Right lobe of liver (tissue), 6 donors: ENCODE measurements around the gene UBTD2. TPM values are rescaled to one million over a fixed set of nuclear protein-coding genes. Genes with fewer than 3 reads are reported as not detected.

Source experiments
- ATAC-seq, 4 donors: fragments of 200-7000 bp; cut with Tn5 transposase; one replicate each; pipeline ENCODE4 v1.9.1; 2020; ENCODE audit warnings: mild to moderate bottlenecking in 4 of 4, moderate library complexity in 4 of 4
- DNase-seq, 3 donors: peaks; one replicate each; pipeline ENCODE4 v3.0.0-alpha.2; 2020
- H3K27ac ChIP-seq, 3 donors: fragments of 200-600 bp; one replicate each; pipeline ENCODE4 v1.8.0; 2022
- H3K27me3 ChIP-seq, 2 donors: fragments of 200-600 bp; one replicate each; pipeline ENCODE4 v1.8.0; 2022
- H3K36me3 ChIP-seq, 4 donors: fragments of 200-600 bp; sonication (generic) in 1 of 4; one replicate each; pipeline versions ENCODE4 v1.5.1 to v1.8.0; 2017 to 2022; ENCODE audit warnings: control low read depth in 1 of 4
- H3K4me1 ChIP-seq, 4 donors: fragments of 200-600 bp; sonication (generic) in 1 of 4; one replicate each; pipeline versions ENCODE4 v1.5.1 to v1.8.0; 2017 to 2022; ENCODE audit warnings: control low read depth in 1 of 4
- H3K4me3 ChIP-seq, 3 donors: fragments of 200-600 bp; one replicate each; pipeline ENCODE4 v1.8.0; 2022
- H3K9me3 ChIP-seq, 4 donors: fragments of 200-600 bp; sonication (generic) in 1 of 4; one replicate each; pipeline versions ENCODE4 v1.5.1 to v1.8.0; 2017 to 2022; ENCODE audit warnings: control low read depth in 1 of 4
- POLR2A ChIP-seq: fragments of 450-650 bp; IDR thresholded peaks from one replicate; pipeline ENCODE4 v1.6.1; 2017; ENCODE audit warnings: antibody characterized with exemption, mild to moderate bottlenecking
- WGBS: methylation state at CpG from one replicate; pipeline ENCODE4 v1.1.6; 2018; ENCODE audit warnings: low coverage, low lambda C conversion rate; ENCODE audit not compliant: insufficient coverage; ENCODE audit errors: missing lambda C conversion rate; 5-methylcytosine and 5-hydroxymethylcytosine counted together
- intact Hi-C, 2 donors: fragments of 100-400 bp; cut with DNase I; formaldehyde crosslinking; loops; one replicate each; pipeline versions ENCODE4 v1.11.2 to v1.14.1; 2022
- total RNA-seq, 6 experiments: library from RNA; depleted of rRNA in 2 of 6; stranded (reverse); fragments of >200 nt in 2 of 6; fragmentation: NEBNext Ultra II Directional in 3 of 6; extraction: Animal tissue kit (Norgen Biotek cat#: 25700) in 3 of 6; gene quantifications; one replicate each; pipeline versions ENCODE4 v1.1.0 to v1.2.4, GENCODE V29; 2016 to 2023
- TF ChIP-seq, protein P1 (sequence below), 4 donors: fragments of 200-600 bp in 3 of 4; fragments of 450-650 bp in 1 of 4; IDR thresholded peaks; one replicate each; pipeline versions ENCODE4 v1.5.1 to v1.8.0; 2016 to 2022; ENCODE audit warnings: antibody characterized with exemption in 4 of 4, mild to moderate bottlenecking in 2 of 4
- donor health status: DM: no; HTN: yes; CAD: no.
- donor health status: DM: no; HTN: no; CAD: no.
- donor health status: DM: no; HTN: no; CAD: no.
- donor health status: DM: no; HTN: yes; CAD: no.
- donor health status: DM: no; HTN: yes; CAD: no.

UBTD2 gene
- total RNA-seq, 6 experiments from 2014 or later = 6.7 to 11.7 (median 9.2) TPM

DNA sequence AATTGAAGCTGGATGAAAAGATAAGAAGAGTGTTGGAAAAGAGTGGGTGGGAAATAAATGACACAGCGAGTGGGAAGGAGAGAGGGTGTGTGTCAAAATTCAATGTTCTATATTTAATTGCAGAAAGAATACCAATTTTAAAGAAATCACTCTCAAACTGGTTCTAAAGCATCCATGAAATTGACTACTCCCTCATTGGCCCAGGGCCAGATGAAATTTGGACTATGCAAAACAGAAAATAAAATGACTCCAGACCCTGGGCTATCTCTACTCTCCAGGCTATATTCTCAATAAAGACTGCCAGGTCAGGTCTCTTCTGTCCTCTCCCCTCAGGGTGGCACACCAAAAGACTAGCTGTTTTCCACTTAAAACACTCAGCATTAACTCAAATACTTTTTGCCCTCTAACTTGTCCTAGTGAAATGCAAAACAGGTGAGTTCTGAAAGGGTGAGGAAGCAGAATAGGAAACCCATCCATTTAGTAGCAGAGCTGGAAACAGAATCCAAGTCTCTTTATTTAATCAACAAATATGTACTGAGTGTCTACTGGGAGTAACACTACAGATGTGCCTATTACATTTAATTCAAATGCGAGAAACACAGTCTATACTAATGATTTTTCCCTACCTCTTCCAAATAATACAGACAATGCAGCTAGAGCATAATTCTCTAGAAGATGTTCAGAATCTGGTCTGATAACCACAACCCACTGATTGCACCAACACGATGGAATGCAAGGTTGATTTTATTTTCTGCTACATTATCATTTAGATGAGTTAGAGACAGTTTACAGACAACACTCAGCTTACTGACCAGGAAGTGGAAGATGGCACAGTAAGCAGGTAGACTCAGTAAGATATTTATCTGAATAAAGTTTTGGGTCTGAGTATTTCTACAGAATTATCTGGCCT, 47.5 kb downstream of the UBTD2 start:
- H3K27me3 ChIP-seq = no peaks in the 10 kb centered on the region
- intact Hi-C loops = no loop called here
- H3K27ac ChIP-seq = no peak overlapping the region
- WGBS = 60% methylated on average over 3 of the region's 3 CpGs
- H3K4me1 ChIP-seq = peaks cover 0 to 19% (median 10%) of the 10 kb centered on the region in 4 donors
- no peaks in the 10 kb centered on the region for H3K9me3 ChIP-seq
- DNase-seq (no peak), ATAC-seq (peak; percentile 57 to 78 (median 60))
- peaks cover 0 to 9% (median 0%) of the 10 kb centered on the region in 4 donors for H3K36me3 ChIP-seq
- TF ChIP-seq, protein P1, sequence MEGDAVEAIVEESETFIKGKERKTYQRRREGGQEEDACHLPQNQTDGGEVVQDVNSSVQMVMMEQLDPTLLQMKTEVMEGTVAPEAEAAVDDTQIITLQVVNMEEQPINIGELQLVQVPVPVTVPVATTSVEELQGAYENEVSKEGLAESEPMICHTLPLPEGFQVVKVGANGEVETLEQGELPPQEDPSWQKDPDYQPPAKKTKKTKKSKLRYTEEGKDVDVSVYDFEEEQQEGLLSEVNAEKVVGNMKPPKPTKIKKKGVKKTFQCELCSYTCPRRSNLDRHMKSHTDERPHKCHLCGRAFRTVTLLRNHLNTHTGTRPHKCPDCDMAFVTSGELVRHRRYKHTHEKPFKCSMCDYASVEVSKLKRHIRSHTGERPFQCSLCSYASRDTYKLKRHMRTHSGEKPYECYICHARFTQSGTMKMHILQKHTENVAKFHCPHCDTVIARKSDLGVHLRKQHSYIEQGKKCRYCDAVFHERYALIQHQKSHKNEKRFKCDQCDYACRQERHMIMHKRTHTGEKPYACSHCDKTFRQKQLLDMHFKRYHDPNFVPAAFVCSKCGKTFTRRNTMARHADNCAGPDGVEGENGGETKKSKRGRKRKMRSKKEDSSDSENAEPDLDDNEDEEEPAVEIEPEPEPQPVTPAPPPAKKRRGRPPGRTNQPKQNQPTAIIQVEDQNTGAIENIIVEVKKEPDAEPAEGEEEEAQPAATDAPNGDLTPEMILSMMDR (IDR thresholded peaks at IDR 0.05) = no peak
- no peak for TF ChIP-seq POLR2A
- H3K4me3 ChIP-seq = no peak overlapping the region

DNA sequence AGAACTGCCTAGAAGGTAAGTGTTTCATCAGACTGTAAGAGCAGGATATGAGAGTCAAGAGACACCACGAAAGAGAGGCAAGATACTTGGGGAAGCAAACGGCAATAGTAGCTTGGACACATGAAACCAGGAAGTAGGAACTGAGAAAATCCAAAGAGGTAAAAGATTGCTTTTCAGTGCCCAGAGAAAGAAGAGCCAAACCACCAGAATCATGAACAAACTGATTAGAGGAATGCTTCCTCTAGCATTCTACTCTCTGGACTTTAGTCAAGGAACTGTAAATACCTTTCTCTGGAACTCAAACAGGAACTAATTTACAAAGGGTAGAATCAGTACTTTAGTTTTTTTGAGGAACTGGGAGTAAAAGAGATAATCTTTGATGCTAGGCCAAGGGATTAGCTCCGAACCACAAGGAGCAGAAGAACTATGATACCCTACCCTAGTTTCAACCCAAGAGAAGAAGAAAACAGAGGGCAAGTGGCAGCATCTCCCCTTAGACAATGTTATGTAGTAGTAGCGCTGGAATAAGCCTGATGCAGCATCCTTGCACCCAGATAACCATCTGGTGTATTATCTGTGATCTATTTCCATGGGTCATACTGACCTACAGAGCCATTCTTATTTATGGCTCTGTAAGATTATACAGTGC, 48.3 kb downstream of the UBTD2 start:
- 22% methylated on average over 4 of the region's 4 CpGs for WGBS
- no peak for DNase-seq
- no peak overlapping the region for H3K27ac ChIP-seq

DNA sequence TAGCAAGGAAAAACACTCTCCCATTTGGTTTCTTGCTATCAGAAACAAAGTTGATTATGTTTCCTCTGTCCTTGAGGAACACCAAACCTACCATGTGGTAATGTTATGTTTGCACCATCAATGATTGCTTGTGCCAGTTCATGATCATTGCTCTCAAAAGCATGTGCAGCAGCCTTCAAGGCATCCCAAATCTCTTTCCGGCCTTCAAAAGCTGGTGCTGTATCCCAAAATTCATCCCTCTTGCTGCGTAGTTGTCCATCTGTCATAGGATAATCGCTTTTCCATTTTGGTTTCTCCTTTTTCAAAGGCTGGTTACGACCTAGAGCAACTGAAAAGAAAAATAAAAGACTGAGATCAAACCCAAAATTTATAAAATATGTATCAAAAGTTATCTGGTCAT, 49.5 kb downstream of the UBTD2 start:
- Histone ChIP-seq H3K4me1 (peaks cover 0 to 19% (median 10%) of the 10 kb centered on the region in 4 donors), H3K9me3 (no peaks in the 10 kb centered on the region), H3K4me3 (no peak overlapping the region), H3K27ac (no peak overlapping the region), H3K27me3 (no peaks in the 10 kb centered on the region), H3K36me3 (peaks cover 0 to 9% (median 0%) of the 10 kb centered on the region in 4 donors)
- intact Hi-C loops = no loop called here
- DNase-seq (no peak), ATAC-seq (no peak)
- TF ChIP-seq POLR2A = no peak
- TF ChIP-seq, protein P1 (IDR thresholded peaks at IDR 0.05) = no peak
- 95% methylated on average over 4 of the region's 4 CpGs for WGBS

More for the DNA sequence above, 48.3 kb downstream of the UBTD2 start:
- peaks cover 0 to 9% (median 0%) of the 10 kb centered on the region in 4 donors for H3K36me3 ChIP-seq
- peaks cover 0 to 19% (median 10%) of the 10 kb centered on the region in 4 donors for H3K4me1 ChIP-seq
- TF ChIP-seq POLR2A = no peak
- TF ChIP-seq, protein P1 (IDR thresholded peaks at IDR 0.05) = no peak
- H3K4me3 ChIP-seq = no peak overlapping the region
- peak; percentile 35 to 82 (median 60) for ATAC-seq
- H3K9me3 ChIP-seq = no peaks in the 10 kb centered on the region
- intact Hi-C loops = no loop called here
- H3K27me3 ChIP-seq = no peaks in the 10 kb centered on the region

DNA sequence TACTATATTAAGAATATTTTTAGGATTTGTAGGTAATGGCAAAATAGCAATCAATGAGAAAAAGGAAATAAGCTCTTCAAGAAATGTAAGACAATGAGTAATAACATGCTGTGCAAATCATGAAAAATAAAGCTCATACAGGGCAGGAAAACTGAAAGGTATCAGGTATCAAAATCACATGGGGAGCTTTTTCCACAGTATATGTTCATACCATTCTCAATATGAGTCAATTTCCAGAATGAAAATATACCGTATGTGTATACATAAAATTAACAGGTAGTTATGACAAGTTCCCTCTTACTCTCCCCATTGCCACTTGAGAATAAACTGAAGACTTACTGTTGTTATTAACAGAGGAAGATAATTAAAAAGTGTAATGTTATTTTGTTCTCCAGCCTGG, 53.7 kb downstream of the UBTD2 start:
- Histone ChIP-seq H3K9me3 (no peaks in the 10 kb centered on the region), H3K4me3 (no peak overlapping the region), H3K4me1 (no peaks in the 10 kb centered on the region), H3K27me3 (no peaks in the 10 kb centered on the region), H3K36me3 (peaks cover 0 to 9% (median 0%) of the 10 kb centered on the region in 4 donors), H3K27ac (no peak overlapping the region)
- DNase-seq (no peak), ATAC-seq (no peak)
- TF ChIP-seq, protein P1 (IDR thresholded peaks at IDR 0.05) = no peak
- intact Hi-C loops = no loop called here
- 93% methylated on average over 1 of the region's 1 CpG for WGBS
